ENCODE results near the gene GINS2.

GINS2 gene

GRCh38 chr16:85734311-85735017 is 45.7 kb upstream of the GINS2 start:
- TF ChIP-seq CTCF (IDR thresholded peaks at IDR 0.05): no peak
- Histone ChIP-seq H3K36me3 (ENCODE audit: control insufficient read depth, insufficient read depth, low read length) (no peaks in the 10 kb centered on the region), H3K4me1 (no peaks in the 10 kb centered on the region), H3K79me2 (no peaks in the 10 kb centered on the region), H3K4me3 (ENCODE audit: low read depth, low read length) (no peak overlapping the region), H3K4me2 (ENCODE audit: low read length) (no peak overlapping the region), H3K27me3 (ENCODE audit: control insufficient read depth, insufficient read depth, low read length) (no peaks in the 10 kb centered on the region), H3K27ac (no peak overlapping the region), H2AFZ (no peak overlapping the region), H3K9me3 (ENCODE audit: control insufficient read depth, low read length) (no peaks in the 10 kb centered on the region), H3K9ac (no peak overlapping the region)

GRCh38 chr16:85733839-85734170 is 45.1 kb upstream of the GINS2 start:
- no peak for TF ChIP-seq CTCF (IDR thresholded peaks at IDR 0.05)
- Histone ChIP-seq H3K36me3 (ENCODE audit: control insufficient read depth, insufficient read depth, low read length) (no peaks in the 10 kb centered on the region), H3K27ac (no peak overlapping the region), H3K79me2 (no peaks in the 10 kb centered on the region), H2AFZ (no peak overlapping the region), H3K4me3 (ENCODE audit: low read depth, low read length) (no peak overlapping the region), H3K9ac (no peak overlapping the region), H3K27me3 (ENCODE audit: control insufficient read depth, insufficient read depth, low read length) (no peaks in the 10 kb centered on the region), H3K9me3 (ENCODE audit: control insufficient read depth, low read length) (no peaks in the 10 kb centered on the region), H3K4me1 (no peaks in the 10 kb centered on the region), H3K4me2 (ENCODE audit: low read length) (no peak overlapping the region)

GRCh38 chr16:85733155-85733838 is 44.5 kb upstream of the GINS2 start:
- Histone ChIP-seq H3K27me3 (ENCODE audit: control insufficient read depth, insufficient read depth, low read length) (no peaks in the 10 kb centered on the region), H3K9me3 (ENCODE audit: control insufficient read depth, low read length) (no peaks in the 10 kb centered on the region), H3K27ac (no peak overlapping the region), H3K9ac (no peak overlapping the region), H3K79me2 (peaks cover 4% of the 10 kb centered on the region), H3K4me2 (ENCODE audit: low read length) (no peak overlapping the region), H3K4me3 (ENCODE audit: low read depth, low read length) (no peak overlapping the region), H2AFZ (no peak overlapping the region), H3K4me1 (no peaks in the 10 kb centered on the region), H3K36me3 (ENCODE audit: control insufficient read depth, insufficient read depth, low read length) (no peaks in the 10 kb centered on the region)
- no peak for TF ChIP-seq CTCF (IDR thresholded peaks at IDR 0.05)

- no peaks in the 10 kb centered on the region for H3K27me3 ChIP-seq (ENCODE audit: control insufficient read depth, insufficient read depth, low read length)
- no peak overlapping the region for H3K4me3 ChIP-seq (ENCODE audit: low read depth, low read length)
- no peak overlapping the region for H3K27ac ChIP-seq
- H3K9me3 ChIP-seq (ENCODE audit: control insufficient read depth, low read length): no peaks in the 10 kb centered on the region
- no peaks in the 10 kb centered on the region for H3K4me1 ChIP-seq
- peaks cover 4% of the 10 kb centered on the region for H3K79me2 ChIP-seq
- no peak overlapping the region for H3K9ac ChIP-seq
- H2AFZ ChIP-seq: no peak overlapping the region
- no peak for TF ChIP-seq CTCF (IDR thresholded peaks at IDR 0.05)
- no peaks in the 10 kb centered on the region for H3K36me3 ChIP-seq (ENCODE audit: control insufficient read depth, insufficient read depth, low read length)
- H3K4me2 ChIP-seq (ENCODE audit: low read length): no peak overlapping the region
Measured at GRCh38 chr16:85731179-85731578, 42.4 kb upstream of the GINS2 start.

- no peaks in the 10 kb centered on the region for H3K27me3 ChIP-seq (ENCODE audit: control insufficient read depth, insufficient read depth, low read length)
- H2AFZ ChIP-seq: no peak overlapping the region
- H3K27ac ChIP-seq: no peak overlapping the region
- H3K9me3 ChIP-seq (ENCODE audit: control insufficient read depth, low read length): no peaks in the 10 kb centered on the region
- peaks cover 4% of the 10 kb centered on the region for H3K79me2 ChIP-seq
- no peaks in the 10 kb centered on the region for H3K4me1 ChIP-seq
- TF ChIP-seq CTCF (IDR thresholded peaks at IDR 0.05): no peak
- H3K4me2 ChIP-seq (ENCODE audit: low read length): no peak overlapping the region
- no peak overlapping the region for H3K9ac ChIP-seq
- no peaks in the 10 kb centered on the region for H3K36me3 ChIP-seq (ENCODE audit: control insufficient read depth, insufficient read depth, low read length)
- H3K4me3 ChIP-seq (ENCODE audit: low read depth, low read length): no peak overlapping the region
Measured at GRCh38 chr16:85730186-85730465, 41.4 kb upstream of the GINS2 start.
